B cell (primary cell): ENCODE measurements around the gene PYGO1. TPM values are rescaled to one million over a fixed set of nuclear protein-coding genes. Genes with fewer than 3 reads are reported as not detected.

ENCODE experiments used
- ATAC-seq: fragments of 200-7000 bp; cut with Tn5 transposase; one replicate; pipeline ENCODE4 v1.10.0; 2021; ENCODE audit warnings: low read depth, mild to moderate bottlenecking, moderate number of reproducible peaks, moderate library complexity
- CTCF ChIA-PET: fragments of 350-600 bp; sonication (Branson Sonifier 250); formaldehyde crosslinking; loops from one replicate; lab custom pipeline; 2021; ENCODE audit warnings: antibody characterized with exemption, inconsistent platforms; lab: Charles Lee
- POLR2A ChIA-PET: fragments of 350-600 bp; sonication (Branson Sonifier 250); formaldehyde crosslinking; loops from one replicate; lab custom pipeline; 2021; ENCODE audit warnings: antibody characterized with exemption; lab: Charles Lee
- DNase-seq: peaks from one replicate; pipeline ENCODE4 v3.0.0; 2013
- H2AFZ ChIP-seq: 2 replicates; pipeline ENCODE4 v1.6.1; 2012; ENCODE audit warnings: mild to moderate bottlenecking, low read depth, low read length; ENCODE audit not compliant: insufficient read depth, poor library complexity, severe bottlenecking
- H3K27ac ChIP-seq, 2 donors: 1 replicate in 1 of 2; 2 replicates in 1 of 2; pipeline ENCODE4 v1.5.1; 2012 to 2013; ENCODE audit warnings: low read length in 2 of 2, mild to moderate bottlenecking in 2 of 2, moderate library complexity in 1 of 2
- H3K27me3 ChIP-seq, 4 experiments: fragments of 200-600 bp in 1 of 4; sonication (generic) in 1 of 4; replicated peaks in 1 of 4; 1 replicate in 2 of 4; 2 replicates in 2 of 4; pipeline versions ENCODE4 v1.6.1 to v1.7.0; 2013 to 2016; ENCODE audit warnings: low read length in 3 of 4, mild to moderate bottlenecking in 2 of 4, mixed read lengths in 1 of 4, moderate library complexity in 1 of 4; ENCODE audit not compliant: insufficient read depth in 4 of 4, control insufficient read depth in 3 of 4; ENCODE audit errors: control extremely low read depth in 1 of 4
- H3K36me3 ChIP-seq, 2 experiments: replicated peaks in 1 of 2; 1 replicate in 1 of 2; 2 replicates in 1 of 2; pipeline versions ENCODE4 v1.6.1 to v1.7.1; 2013; ENCODE audit warnings: low read length in 1 of 2; ENCODE audit not compliant: insufficient read depth in 2 of 2, control insufficient read depth in 1 of 2; ENCODE audit errors: control extremely low read depth in 1 of 2, extremely low read depth in 1 of 2
- H3K4me1 ChIP-seq, 2 donors: fragments of 200-600 bp in 1 of 2; sonication (generic) in 1 of 2; 1 replicate in 1 of 2; 2 replicates in 1 of 2; pipeline versions ENCODE4 v1.5.1 to v1.6.1; 2013 to 2017; ENCODE audit warnings: low read length in 2 of 2; ENCODE audit not compliant: control insufficient read depth in 2 of 2, insufficient read depth in 2 of 2
- H3K4me2 ChIP-seq: replicated peaks from 2 replicates; pipeline ENCODE3; 2012; ENCODE audit warnings: mild to moderate bottlenecking, low read depth, low read length; ENCODE audit not compliant: poor library complexity, severe bottlenecking
- H3K4me3 ChIP-seq, 5 experiments: fragments of 200-600 bp in 1 of 5; sonication (generic) in 1 of 5; 1 replicate in 3 of 5; 2 replicates in 2 of 5; pipeline versions ENCODE4 v1.5.1 to v1.7.0; 2011 to 2016; ENCODE audit warnings: low read length in 4 of 5, mild to moderate bottlenecking in 4 of 5, low read depth in 2 of 5, control low read depth in 1 of 5, moderate library complexity in 1 of 5; ENCODE audit not compliant: insufficient read depth in 1 of 5; ENCODE audit errors: control extremely low read depth in 1 of 5, extremely low read depth in 1 of 5
- H3K79me2 ChIP-seq: fragments of 200-600 bp; sonication (generic); one replicate; pipeline ENCODE4 v1.6.0; 2016; ENCODE audit warnings: low read length; ENCODE audit not compliant: control insufficient read depth, insufficient read depth
- H3K9ac ChIP-seq: fragments of 200-600 bp; sonication (generic); 2 replicates; pipeline ENCODE4 v1.6.1; 2017; ENCODE audit warnings: mild to moderate bottlenecking, low read length, moderate library complexity
- H3K9me3 ChIP-seq, 3 donors: one replicate each; pipeline versions ENCODE4 v1.6.1 to v1.7.1; 2013; ENCODE audit warnings: low read length in 2 of 3; ENCODE audit not compliant: control insufficient read depth in 2 of 3, insufficient read depth in 1 of 3; ENCODE audit errors: control extremely low read depth in 1 of 3
- H4K20me1 ChIP-seq: 2 replicates; pipeline ENCODE4 v1.6.0; 2012; ENCODE audit warnings: mild to moderate bottlenecking, low read length; ENCODE audit not compliant: insufficient read depth, control insufficient read depth, poor library complexity, severe bottlenecking
- H3K27ac Mint-ChIP-seq: one replicate; pipeline ENCODE4 v1.8.0; 2021; ENCODE audit warnings: mixed read lengths
- H3K27me3 Mint-ChIP-seq: one replicate; pipeline ENCODE4 v1.8.0; 2021; ENCODE audit warnings: mixed read lengths
- H3K4me1 Mint-ChIP-seq: one replicate; pipeline ENCODE4 v1.8.0; 2021; ENCODE audit warnings: mixed read lengths
- H3K4me3 Mint-ChIP-seq: one replicate; pipeline ENCODE4 v1.8.0; 2021; ENCODE audit warnings: mixed read lengths
- H3K9me3 Mint-ChIP-seq: one replicate; pipeline ENCODE4 v1.8.0; 2022; ENCODE audit warnings: mixed read lengths; ENCODE audit not compliant: insufficient read depth
- CTCF ChIP-seq: fragments of 200-600 bp; IDR thresholded peaks from one replicate; pipeline ENCODE4 v1.8.0; 2022; ENCODE audit warnings: antibody characterized with exemption, mild to moderate bottlenecking
- EZH2 ChIP-seq: IDR thresholded peaks from 2 replicates; pipeline ENCODE4 v1.6.1; 2012; ENCODE audit warnings: borderline replicate concordance, low read depth, mild to moderate bottlenecking, moderate library complexity, low read length; ENCODE audit not compliant: insufficient read depth, poor library complexity, severe bottlenecking
- WGBS: methylation state at CpG from one replicate; pipeline ENCODE4 v1.1.5; 2013; ENCODE audit warnings: missing lambda C conversion rate; ENCODE audit not compliant: insufficient coverage; 5-methylcytosine and 5-hydroxymethylcytosine counted together
- intact Hi-C: fragments of 100-400 bp; cut with micrococcal nuclease; formaldehyde crosslinking; loops from one replicate; pipeline ENCODE4 v1.10.0; 2022
- polyA plus RNA-seq: library from polyadenylated mRNA; depleted of rRNA; stranded (reverse); fragments of >200 nt; gene quantifications from 2 replicates; pipeline ENCODE4 v1.2.3, GENCODE V29; 2012
- total RNA-seq, 2 donors: library from RNA; stranded (reverse); fragments of 120-200 nt in 1 of 2; gene quantifications; 1 replicate in 1 of 2; 2 replicates in 1 of 2; pipeline versions ENCODE4 v1.2.3 to v1.2.4, GENCODE V29; 2013 to 2022

Gene PYGO1
- total and polyA plus RNA-seq, 2 donors (not counting 1 experiment from before 2014, with no cell fraction given) = 0.02 TPM; not detected in 1

- Histone ChIP-seq H4K20me1 (no peaks in the 10 kb centered on the region), H3K79me2 (no peaks in the 10 kb centered on the region), H3K27ac (no peak overlapping the region), H3K36me3 (no peaks in the 10 kb centered on the region), H3K4me2 (no peak overlapping the region), H2AFZ (no peak overlapping the region), H3K4me3 (no peak overlapping the region), H3K27me3 (no peaks in the 10 kb centered on the region), H3K9me3 (no peaks in the 10 kb centered on the region), H3K4me1 (no peaks in the 10 kb centered on the region), H3K9ac (no peak overlapping the region)
- Mint-ChIP-seq H3K27me3 (peaks cover 17% of the 10 kb centered on the region), H3K9me3 (no peaks in the 10 kb centered on the region), H3K4me3 (no peak overlapping the region), H3K4me1 (no peaks in the 10 kb centered on the region), H3K27ac (no peak overlapping the region)
- ChIA-PET CTCF (no interaction called here), POLR2A (no interaction called here)
- intact Hi-C loops = no loop called here
- ATAC-seq (no peak), DNase-seq (no peak)
- 83% methylated on average over 2 of the region's 6 CpGs for WGBS
- no peak for TF ChIP-seq CTCF
- TF ChIP-seq EZH2 = no peak
These were observed 31.6 kb upstream of the PYGO1 start for GRCh38 chr15:55619783-55620182.

- Histone ChIP-seq H4K20me1 (no peaks in the 10 kb centered on the region), H3K27me3 (peaks cover 0 to 5% (median 0%) of the 10 kb centered on the region in 4 experiments), H3K9me3 (no peaks in the 10 kb centered on the region), H3K4me1 (no peaks in the 10 kb centered on the region), H3K27ac (no peak overlapping the region), H3K36me3 (no peaks in the 10 kb centered on the region), H3K4me3 (no peak overlapping the region), H2AFZ (no peak overlapping the region), H3K9ac (no peak overlapping the region), H3K79me2 (no peaks in the 10 kb centered on the region), H3K4me2 (no peak overlapping the region)
- DNase-seq = no peak
- intact Hi-C loops = no loop called here
- ChIA-PET CTCF (no interaction called here), POLR2A (no interaction called here)
- H3K4me1 Mint-ChIP-seq = no peaks in the 10 kb centered on the region
- no peaks in the 10 kb centered on the region for H3K9me3 Mint-ChIP-seq
- H3K4me3 Mint-ChIP-seq = no peak overlapping the region
- no peak for TF ChIP-seq CTCF
- TF ChIP-seq EZH2 = no peak
- peaks cover 29% of the 10 kb centered on the region for H3K27me3 Mint-ChIP-seq
- ATAC-seq = no peak
- no CpG with 5 or more reads among the region's 4 CpGs for WGBS
- no peak overlapping the region for H3K27ac Mint-ChIP-seq
These were observed 30.2 kb upstream of the PYGO1 start for GRCh38 chr15:55618387-55618786.
